CD4-positive, alpha-beta T cell treated with Interferon gamma for 1 hour (primary cell): Measurements from ENCODE around the gene CTNND2.
"Not testable (repeated sequence)": the region's sequence is repeated elsewhere in the genome, so short reads cannot be mapped to it uniquely, and the experiment has no call there.

ENCODE experiments used
- DNase-seq: peaks from one replicate; pipeline ENCODE4 v3.0.0-alpha.2; 2020

CTNND2 gene

DNA sequence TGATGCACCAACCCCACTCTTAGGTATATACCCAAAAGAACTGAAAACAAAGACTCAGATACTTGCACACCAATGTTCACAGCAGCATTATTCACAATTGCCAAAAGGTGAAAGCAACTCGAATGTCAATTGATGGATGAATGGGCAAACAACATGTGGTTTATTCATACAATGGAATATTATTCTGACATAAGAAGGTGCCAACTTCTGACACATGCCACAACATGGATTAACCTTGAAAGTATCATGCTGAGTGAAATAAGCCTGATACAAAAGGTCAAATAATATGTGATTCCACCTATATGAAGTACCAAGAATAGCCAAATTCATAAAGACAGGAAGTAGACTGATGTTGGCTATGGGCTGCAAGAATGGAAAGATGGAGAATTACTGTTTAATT, 35.0 kb downstream of the CTNND2 start:
- no peak for DNase-seq

- DNase-seq, result no peak
Observed at GRCh38 chr5:11863911-11864310, 40.3 kb downstream of the CTNND2 start.

DNA sequence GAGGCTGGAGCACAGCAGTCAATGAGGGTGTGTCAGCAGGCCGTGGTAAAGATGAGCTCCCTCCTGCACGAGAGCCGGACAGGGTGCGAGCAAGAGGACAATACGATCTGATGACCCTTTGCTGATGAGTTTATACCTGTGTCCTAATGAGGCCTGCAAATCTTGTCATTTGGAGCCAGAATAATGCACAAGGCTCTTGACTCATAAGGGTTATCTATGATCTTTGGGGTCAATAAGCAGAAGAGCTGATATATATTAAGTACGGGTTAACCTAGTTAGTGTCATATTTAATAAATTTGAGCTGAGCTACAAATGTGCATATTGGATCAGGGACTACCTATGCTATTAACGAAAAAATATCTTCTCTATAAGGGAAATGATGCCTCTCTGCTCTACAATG, 46.9 kb downstream of the CTNND2 start:
- DNase-seq, result no peak

DNA sequence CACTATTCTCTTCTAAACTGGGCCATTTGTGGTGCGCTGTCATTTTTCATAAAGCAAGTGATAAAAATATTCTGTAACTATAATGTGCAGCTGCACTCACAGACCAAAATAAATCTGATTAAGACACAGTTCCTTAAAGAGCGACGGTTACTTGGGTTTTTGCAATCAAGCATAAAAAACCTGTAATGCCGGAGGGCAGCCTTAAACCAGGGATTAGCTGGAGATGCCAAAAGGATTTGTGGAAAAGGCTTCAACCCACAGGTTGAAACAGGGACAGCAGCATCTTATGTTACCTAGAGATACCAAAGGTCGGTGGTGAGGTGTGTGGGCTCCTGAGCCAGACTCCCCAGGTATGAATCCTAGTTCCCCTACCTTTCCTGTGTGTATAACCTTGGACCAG, 49.3 kb downstream of the CTNND2 start:
- no peak for DNase-seq

GRCh38 chr5:11853796-11854195, 50.5 kb downstream of the CTNND2 start:
- no peak for DNase-seq

GRCh38 chr5:11853140-11853539, 51.1 kb downstream of the CTNND2 start:
- no peak for DNase-seq

DNA sequence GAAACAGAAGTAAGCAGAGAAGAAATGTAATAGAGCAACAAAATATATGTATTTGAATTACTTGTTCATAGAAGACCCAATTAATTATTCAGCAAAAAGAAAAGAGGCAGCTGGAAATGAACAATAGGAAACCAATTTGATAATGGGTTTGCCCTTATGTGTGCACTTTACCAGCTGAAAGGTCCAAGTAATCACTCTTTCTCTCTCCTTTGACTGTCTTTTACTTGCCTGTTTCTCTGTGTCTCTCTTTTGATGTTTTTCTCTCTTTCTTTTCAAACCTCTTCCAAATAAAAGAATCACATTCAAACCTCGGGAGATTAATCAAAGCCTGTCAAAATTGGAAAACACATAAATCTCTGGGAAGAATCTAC, 51.5 kb downstream of the CTNND2 start:
- no peak for DNase-seq

DNA sequence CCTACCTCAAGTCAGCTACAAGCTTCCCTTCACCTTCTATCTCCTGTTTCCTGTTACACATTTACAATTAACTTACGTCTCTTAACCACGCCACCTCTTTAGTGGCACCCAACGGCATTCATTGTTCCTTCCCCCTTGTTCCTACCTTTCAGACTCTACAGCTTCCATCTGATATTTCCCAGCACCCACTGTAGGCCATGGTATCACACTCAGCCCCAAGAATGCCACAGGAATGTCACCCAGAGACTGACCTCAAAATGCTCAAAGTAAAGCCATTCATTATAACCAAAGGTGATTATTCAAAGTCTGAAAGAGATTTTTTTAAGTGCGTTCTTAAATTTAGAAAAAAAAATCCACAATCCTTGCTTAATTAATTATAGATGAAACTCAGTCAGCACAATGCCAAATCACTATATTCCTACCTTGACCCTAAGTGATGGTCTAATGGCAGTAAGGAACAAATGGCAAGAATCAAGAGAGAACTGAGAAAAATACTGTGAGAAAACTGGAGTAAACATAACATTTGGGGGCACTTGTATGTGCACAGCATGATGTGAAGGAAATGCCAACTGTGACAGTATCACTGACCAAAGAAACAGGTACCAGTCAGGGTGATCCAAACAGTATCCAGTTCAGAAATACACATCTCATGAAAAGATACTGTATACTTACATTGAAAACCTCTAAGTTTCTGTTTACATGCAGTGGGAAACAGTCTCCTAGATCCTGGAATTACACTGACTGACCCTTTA, 52.1 kb downstream of the CTNND2 start:
- no peak for DNase-seq

- no peak for DNase-seq
Observed at GRCh38 chr5:11851416-11851815, 52.8 kb downstream of the CTNND2 start.

DNA sequence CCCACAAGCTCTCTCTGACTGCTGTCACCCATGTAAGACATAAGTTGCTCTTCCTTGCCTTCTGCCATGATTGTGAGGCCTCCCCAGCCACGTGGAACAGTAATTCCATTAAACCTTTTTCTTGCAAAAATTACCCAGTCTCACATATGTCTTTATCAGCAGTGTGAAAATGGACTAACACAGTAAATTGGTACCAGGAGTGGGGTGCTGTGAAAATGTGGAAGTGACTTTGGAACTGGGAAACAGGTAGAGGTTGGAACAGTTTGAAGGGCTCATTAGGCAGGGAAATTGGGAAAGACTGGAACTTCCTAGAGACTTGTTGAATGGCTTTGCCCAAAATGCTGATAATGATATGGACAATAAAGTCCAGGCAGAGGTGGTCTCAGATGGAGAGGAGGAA, 75.7 kb downstream of the CTNND2 start:
- not testable (repeated sequence) for DNase-seq

GRCh38 chr5:11822598-11822997, 81.6 kb downstream of the CTNND2 start:
- DNase-seq, result no peak

GRCh38 chr5:11815916-11816315, 88.3 kb downstream of the CTNND2 start:
- DNase-seq, result no peak

- no peak for DNase-seq
Observed at GRCh38 chr5:11815481-11815880, 88.8 kb downstream of the CTNND2 start.

DNA sequence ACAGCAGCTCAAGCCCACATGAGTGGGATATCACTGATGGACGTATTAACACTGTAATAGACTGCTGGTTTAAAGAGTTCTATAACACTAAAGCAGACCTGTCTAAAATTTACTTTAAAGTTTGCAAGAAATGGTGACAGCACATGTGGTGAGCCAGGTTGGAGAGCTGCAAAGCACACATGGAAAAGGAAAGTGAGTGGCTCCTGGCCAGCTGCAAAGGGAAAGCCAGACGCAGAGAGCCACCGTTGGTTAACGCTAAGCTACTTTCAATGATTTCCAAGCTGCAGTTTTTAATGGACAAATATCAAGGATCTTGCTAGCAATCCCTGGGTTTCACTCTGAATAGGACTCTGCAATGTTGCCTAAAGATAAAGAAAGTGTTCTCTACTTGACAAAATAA, 89.9 kb downstream of the CTNND2 start:
- no peak for DNase-seq

- no peak for DNase-seq
Observed at GRCh38 chr5:11809407-11809806, 94.8 kb downstream of the CTNND2 start.

DNA sequence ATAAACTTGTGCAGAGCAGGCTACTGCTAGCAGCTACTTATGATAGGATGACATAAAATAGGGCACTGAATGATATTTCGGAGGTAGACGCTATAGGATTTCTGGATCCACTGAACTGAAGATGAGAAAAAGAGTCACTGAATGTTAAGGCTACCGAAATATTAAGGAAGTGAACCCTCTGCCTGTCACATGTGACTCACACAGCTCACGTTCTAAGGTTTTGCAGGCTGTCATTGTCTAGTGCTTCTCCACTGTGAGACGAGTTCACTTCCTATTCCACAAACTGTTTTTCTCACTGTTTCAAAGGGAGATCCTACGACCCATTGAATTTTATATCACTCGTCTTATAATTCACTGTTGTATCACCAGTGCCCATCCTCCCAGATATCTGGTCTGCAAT, 100.8 kb downstream of the CTNND2 start:
- DNase-seq, result no peak

- no peak for DNase-seq
Observed at GRCh38 chr5:11801061-11801460, 103.2 kb downstream of the CTNND2 start.

DNA sequence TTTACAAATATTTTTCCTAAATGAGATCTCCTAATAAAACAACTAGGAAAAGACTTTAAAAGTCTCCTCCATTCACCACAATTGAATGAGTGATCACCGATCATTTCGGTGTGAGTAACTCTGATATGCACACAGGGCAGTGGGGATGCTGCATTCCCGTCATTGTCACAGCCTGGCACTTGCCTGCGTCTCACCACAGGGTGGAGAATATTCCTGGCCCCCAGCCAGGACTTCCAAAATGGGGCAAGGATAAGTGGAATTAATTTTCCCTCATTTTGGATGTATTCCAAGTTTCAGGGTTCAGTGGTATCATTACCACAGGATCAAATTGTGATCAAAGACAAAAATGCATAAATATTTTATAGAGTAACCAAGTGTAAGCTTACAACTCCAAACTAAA, 107.1 kb downstream of the CTNND2 start:
- DNase-seq, result no peak

- DNase-seq, result no peak
Observed at GRCh38 chr5:11793396-11793795, 110.8 kb downstream of the CTNND2 start.

GRCh38 chr5:11792621-11793020, 111.6 kb downstream of the CTNND2 start:
- no peak for DNase-seq

- DNase-seq, result no peak
Observed at GRCh38 chr5:11791792-11792191, 112.5 kb downstream of the CTNND2 start.

- DNase-seq, result no peak
Observed at GRCh38 chr5:11790201-11790600, 114.0 kb downstream of the CTNND2 start.

GRCh38 chr5:11785771-11786352, 118.4 kb downstream of the CTNND2 start:
- no peak for DNase-seq

- no peak for DNase-seq
Observed at GRCh38 chr5:11780641-11781345, 123.5 kb downstream of the CTNND2 start.
